Head of caudate nucleus (tissue), 42 donors: Measurements from ENCODE around the gene SPATA13.

ENCODE experiments used
- DNase-seq, 42 donors: peaks; one replicate each; pipeline versions ENCODE4 v3.0.0 to v3.0.0-alpha.2; 2020 to 2021; ENCODE audit warnings: mixed read lengths in 7 of 42
- intact Hi-C: fragments of 100-400 bp; cut with DNase I; formaldehyde crosslinking; loops from one replicate; pipeline ENCODE4 v1.15.0; 2022

SPATA13 gene

DNA sequence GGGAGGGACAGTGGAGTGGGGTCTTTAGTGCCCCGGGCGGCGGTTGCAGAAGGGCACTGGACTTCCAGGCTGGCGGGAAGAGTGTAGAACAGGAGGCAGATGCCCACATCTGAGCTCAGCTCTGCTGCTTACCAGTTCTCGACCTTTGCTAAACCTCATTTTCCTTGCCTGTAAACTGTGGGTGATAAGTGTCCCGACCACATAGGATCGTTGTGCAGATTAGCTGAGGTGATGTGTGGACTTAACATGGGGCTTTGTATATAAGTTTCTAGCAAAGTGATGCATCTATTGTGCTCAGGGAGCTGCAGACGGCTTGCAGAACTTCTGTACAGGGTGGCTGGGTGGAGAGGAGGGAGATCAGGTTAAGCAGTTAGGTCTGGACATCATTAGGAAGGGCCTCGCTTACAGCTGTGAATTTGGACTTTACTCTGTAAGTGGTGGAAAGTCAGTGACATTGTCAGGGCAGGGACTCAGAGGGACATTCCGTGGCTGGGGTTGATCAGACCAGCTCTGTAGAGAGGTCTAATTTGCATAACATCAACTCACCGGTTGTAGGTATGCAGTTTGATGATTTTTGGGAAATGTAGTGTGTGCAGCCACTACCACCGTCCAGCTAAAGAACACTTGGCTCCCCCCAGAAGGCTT is 70.0 kb downstream of the SPATA13 start:
- intact Hi-C loops: no loop called here
- DNase-seq: peak in 1 of 42 donors; percentile 27

DNA sequence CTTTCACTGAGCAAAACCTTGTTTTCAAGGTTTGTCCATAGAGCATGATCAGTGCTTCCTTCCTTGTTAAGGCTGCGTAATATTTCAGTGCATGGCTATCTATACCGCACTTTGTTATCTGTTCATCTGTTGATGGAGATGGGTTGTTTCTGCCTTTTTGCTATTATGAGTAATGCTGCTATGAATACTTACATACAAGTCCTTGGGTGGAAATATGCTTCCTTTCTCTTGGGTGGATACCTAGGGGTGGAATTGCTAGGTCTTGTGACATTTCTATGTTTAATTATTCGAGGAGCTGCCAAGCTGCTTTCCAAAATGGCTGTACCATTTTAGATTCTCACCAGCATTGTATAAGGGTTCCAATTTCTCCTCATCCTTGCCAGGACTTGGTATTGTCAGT is 70.9 kb downstream of the SPATA13 start:
- intact Hi-C loops: no loop called here

DNA sequence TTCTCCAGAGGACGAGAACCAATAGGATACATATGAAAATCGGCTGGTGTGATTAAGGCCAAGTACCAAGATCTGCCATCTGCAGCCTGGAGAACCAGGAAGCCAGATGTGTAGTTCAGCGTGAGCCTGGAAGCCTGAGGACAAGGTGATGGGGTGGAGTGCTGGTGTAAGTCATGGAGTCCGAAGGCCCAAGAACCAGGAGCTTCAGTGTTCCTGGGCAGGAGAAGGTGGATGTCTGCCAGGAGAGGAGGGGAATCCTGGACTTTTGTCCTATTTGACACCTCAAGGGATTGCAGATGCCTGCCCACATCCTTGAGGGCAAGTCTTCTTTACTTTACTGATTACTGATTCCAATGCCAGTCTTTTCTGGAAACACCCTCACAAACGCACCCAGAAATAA is 71.5 kb downstream of the SPATA13 start:
- peak in 2 of 42 donors; percentile 24 to 29 for DNase-seq
- intact Hi-C loops: no loop called here

More for the DNA sequence above, 70.9 kb downstream of the SPATA13 start:
- no peak for DNase-seq

DNA sequence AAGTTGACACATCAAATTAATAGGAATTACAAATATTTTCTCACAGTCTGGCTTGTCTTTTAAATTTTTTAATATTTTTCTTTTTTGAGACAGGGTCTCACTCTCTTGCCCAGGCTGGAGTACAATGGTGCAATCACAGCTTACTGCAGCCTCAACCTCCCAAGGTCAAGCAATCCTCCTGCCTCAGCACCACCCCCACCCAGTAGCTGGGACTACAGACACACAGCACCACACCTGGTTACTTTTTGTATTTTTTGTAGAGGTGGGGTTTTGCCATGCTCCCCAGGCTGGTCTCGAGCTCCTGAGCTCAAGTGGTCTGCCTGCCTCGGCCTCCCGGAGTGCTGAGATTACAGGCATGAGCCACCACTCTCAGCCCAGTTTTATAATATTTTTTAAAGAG is 72.0 kb downstream of the SPATA13 start:
- peak in 2 of 42 donors; percentile 20 to 32 for DNase-seq
- intact Hi-C loops: no loop called here

DNA sequence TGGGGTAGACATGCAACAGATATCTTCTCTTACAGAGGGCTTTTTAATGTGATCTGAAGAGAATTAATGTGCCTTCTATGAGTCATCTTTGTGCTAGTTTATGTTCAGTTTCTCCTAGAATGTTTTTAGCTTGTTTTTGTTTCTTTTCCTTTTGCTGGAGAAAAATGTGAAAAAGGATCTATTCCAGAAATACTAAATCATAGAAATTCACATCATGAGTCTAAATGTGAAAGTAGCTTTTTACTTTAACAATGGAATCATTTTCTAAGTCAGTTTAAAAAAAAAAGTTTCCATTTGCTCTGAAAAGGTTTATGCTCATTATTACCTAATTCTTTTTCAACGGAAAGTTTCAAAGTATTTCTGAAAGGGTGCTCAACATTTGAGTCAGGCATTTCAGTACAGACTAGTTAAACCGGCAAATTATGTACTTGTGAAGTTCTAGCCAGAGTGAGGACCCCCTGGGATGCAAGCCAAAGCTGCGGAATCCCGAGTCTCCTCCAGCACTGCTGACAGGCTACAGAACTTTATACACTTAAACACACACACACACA is 72.9 kb downstream of the SPATA13 start:
- DNase-seq: peak in 1 of 42 donors; percentile 37
- intact Hi-C loops: no loop called here

DNA sequence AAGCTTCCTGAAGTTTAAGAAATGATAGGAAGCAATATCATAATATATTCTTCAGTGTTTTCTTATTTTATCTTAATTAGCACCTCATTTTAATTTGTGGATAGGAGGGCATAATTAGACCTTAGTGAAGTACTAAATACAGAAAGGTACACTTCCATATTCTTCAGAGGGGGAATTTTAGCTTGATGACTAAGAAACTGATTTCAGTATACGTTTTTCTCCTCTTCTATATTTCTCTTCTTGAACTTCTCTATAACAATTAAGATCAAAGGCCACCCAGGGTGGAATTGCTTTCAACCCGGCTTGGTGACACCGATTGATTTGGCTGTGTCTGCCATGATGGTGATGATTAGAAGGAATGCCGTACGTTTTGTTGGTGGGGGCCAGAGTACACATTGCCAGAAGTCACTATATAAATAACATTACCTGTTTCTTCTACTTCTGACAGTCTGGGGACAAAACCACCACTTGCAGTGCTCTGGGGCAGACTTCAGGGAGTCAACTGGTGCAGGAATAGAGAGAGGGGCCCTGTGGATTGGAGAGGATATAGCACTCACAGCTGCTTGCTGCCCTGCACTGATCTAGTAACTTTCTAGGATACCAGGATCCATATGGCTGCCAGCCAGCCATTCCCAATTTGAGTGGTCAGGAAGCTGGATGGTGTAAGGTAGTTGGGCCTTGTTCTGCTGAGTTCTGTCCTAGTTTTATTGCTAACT is 73.8 kb downstream of the SPATA13 start:
- intact Hi-C loops: no loop called here
- DNase-seq: peak in 3 of 42 donors; percentile 7 to 25 (median 18)

DNA sequence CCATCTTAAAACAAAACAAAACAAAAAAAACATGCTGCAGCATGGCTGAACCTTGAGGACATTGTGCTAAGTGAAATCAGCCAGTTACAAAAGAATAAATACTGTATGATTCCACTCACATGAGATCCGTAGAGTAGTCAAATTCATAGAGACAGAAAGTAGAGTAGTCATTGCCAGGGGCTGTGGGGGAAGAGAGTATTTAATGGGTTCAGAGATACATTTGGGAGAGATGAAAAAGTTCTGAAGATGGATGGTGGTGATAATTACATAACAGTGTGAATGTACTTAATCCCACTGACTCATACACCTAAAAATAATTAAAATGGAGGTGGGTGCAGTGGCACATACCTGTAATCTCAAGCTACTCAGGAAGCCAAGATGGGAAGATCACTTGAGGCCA is 76.8 kb downstream of the SPATA13 start:
- DNase-seq: peak in 6 of 42 donors; percentile 11 to 50 (median 34)
- intact Hi-C loops: no loop called here

DNA sequence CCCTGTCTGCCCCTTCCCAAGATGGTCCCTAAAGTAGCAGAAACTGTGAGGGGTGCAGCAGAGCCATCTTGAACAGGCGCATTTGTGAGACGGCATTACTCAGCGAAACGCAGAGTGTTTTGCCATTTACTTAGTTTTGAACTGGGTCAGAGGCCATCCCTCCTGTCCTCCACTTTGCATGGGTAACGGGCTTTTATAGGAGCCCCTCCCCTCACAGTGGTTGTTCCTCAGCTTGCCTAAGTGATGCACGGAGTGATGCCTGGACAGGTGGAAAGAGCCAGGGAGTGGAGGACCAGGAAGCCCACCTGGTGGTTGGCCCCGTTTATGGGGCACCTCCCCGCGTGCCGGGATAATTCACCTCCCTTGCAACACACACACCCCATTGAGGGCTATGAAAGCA is 80.8 kb downstream of the SPATA13 start:
- intact Hi-C loops: no loop called here
- peak in 2 of 42 donors; percentile 12 to 21 for DNase-seq

DNA sequence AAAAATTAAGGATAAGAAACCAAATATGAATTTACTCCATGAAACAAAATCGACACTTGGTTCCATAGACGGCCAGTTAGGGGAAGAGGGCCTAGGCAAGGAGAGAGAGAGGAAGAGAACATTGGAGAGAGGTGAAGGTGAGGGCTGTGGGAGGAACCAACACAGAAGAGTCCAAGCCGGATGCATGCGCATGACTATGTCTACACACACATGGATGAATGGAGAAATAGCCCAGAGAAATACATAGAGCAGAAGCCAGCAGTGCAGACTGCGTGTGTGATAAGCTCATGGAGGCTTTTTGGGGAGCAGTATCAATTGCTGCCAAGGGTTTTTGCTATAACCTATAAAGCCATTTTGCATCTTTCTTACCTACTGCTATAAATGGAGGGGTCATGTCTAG is 81.6 kb downstream of the SPATA13 start:
- intact Hi-C loops: no loop called here
- peak in 1 of 42 donors; percentile 31 for DNase-seq

DNA sequence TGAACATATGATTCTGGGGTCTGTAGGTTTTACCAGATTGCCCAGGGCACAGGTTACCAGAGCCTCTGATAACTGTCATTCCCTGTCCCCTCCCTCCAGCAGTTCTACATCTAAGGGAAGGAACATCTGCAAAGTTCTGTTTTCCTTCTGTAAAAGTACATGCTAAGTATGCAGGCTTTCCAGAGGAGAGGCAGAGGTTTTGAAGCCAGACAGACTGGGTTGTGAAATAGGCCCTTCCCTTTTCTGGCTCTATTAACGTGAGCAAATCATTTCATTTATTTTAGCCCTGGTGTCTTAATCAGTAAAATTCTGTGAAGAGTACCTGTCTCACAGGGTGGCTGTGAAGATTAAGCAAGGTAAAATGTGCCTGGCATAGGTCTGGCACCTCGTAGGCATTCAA is 82.8 kb downstream of the SPATA13 start:
- DNase-seq: no peak
- intact Hi-C loops: no loop called here

DNA sequence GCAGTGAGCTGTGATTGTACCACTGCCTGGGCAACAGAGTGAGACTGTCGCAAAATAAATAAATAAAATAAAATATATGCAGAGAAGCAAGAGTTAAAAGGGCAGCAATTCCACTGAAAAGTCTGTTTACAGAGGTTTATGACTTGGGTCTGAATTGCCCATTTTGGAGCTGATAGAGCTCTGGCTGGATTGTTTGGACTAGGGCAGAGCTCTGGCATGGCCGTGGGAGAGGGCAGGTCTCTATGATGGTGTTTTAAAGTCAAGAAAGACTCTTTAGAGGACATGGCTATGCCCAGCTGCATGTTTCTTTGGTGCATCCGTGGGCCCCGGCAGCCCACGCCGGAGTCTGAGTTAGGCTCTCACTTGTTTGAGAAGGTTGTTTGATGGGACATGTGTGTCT is 84.3 kb downstream of the SPATA13 start:
- DNase-seq: peak in 1 of 42 donors; percentile 40
- intact Hi-C loops: no loop called here

DNA sequence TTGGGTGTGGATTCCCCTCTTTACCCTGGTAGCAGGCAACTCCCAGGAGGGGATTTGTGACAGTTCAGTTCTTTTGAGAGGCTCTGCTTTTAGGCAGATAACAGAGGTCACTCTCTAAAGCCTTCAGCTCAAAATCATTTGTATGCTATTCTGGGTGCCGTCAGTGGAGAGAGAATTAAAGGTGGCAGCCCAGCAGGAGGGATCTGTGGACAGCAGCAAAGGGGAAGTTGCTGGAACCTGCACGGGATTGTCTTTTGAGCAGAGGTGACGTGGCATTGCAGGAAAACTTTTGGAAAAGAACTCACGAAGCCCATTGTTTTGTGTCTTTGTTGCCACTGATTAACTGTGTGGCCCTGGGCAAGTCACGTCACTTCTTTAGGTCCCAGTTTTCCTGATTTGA is 86.5 kb downstream of the SPATA13 start:
- intact Hi-C loops: no loop called here

DNA sequence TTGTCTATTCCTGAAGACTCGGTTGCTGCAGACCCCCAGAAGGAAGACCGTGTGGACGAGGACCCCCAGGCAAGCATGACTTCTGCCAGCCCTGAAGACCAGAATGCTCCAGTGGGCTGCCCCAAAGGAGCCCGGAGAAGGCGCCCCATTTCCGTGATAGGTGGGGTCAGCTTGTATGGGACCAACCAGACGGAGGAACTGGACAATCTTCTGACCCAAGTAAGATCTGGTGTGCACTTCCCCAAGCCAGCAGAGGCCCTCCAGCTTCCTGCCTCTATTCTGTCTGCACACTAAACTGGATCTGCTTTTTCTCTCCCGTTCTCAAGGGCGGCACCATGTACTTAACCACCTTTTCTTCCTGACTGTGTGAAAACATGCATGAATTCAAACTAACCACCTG is 89.1 kb downstream of the SPATA13 start:
- intact Hi-C loops: no loop called here
- peak in 1 of 42 donors; percentile 54 for DNase-seq

More for the DNA sequence above, 86.5 kb downstream of the SPATA13 start:
- DNase-seq: peak in 1 of 42 donors; percentile 36

DNA sequence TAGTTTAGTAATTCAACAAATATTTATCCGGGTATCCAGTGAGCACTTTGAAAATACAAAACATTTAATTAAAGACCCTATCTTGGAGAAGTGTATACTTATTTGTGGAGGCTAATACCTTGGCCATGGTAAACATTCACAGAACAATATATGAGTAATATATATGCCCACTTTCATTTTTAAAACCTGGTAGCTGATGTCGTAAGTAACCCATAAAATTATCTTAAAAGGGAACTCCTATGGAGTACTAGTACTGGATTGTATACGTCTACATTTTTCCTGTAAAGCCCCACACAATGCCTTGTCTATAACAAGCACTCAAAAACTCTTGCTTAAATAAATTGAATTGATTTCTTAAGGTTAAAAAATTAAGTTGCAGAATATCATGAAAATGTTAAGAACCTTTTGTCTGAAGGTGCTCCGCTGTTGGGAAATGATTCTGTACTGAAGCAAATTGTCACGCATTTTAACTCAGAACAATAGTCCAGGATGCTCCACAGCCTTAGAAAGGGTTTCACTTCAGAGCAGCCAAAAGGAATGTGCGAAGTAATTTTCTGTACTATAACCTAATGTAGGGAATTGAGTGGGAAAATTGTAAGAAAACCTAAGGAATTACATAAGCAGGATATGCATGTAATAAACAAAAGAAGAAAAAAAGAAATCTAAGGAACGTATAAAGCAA is 90.0 kb downstream of the SPATA13 start:
- DNase-seq: peak in 1 of 42 donors; percentile 18
- intact Hi-C loops: no loop called here

DNA sequence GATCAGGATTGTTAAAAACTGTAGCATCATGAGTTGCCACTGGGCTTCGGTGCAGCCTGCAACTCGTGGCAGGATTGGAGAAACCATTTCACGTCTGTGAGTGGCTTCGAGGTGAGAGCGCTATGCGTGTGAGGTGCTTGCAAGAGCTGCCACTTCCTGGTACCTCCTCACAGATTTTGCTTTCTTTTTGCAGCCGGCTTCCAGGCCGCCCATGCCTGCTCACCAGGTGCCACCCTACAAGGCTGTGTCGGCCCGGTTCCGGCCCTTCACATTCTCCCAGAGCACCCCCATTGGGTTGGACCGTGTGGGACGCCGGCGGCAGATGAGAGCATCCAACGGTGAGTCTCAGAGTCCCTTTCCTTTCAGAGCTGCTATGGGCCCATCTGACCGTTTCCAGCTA is 91.0 kb downstream of the SPATA13 start:
- intact Hi-C loops: no loop called here
- DNase-seq: peak in 1 of 42 donors; percentile 39

DNA sequence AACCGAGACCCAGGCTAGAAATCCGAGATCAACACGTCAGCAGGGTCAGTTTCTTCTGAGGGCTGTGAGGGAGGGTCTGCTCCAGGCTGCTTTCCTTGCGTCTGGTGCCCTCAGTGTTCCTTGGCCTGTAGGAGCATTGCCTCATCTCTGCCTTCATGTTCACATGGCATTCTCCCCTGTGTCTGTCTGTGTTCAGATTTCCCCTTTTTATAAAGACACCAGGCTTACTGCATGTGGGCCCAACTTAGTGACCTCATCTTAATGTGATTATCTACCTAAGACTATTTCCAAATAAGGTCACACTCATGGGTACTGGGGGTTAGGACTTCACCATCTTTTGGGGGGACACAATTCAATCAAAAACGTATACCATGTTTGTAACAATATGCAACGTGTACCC is 91.6 kb downstream of the SPATA13 start:
- DNase-seq: peak in 1 of 42 donors; percentile 38
- intact Hi-C loops: no loop called here

DNA sequence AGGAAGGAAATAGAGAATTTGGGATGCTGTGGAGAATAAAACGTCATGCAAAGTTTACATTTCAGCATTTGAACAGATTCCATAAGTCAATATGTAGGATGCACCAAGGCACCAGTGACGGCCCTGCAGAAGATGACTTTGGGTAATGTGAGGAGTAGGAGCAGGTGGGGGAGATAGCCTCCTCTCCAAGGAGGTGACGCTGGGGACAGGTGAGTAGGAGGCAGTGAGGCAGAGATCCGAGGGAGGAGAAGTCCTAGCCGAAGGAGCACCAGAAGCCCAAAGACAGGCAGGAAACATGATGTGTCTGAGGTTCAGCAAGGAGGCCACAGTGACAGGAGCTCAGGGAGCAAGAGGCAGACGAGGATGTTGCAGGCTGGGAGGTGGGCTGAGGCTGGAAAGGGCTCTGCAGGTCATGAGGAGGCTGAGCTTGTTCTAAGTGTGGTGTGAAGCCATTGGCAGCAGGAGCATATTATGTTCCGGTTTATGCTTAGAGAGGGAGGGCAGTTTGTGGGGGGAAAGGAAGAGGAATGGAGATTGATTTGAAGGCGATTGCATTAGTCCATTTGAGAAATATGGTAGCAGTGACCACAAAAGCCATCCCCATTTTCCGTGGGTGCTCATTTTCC is 93.1 kb downstream of the SPATA13 start:
- DNase-seq: peak in 21 of 42 donors; percentile 25 to 78 (median 46)
- intact Hi-C loops: no loop called here

DNA sequence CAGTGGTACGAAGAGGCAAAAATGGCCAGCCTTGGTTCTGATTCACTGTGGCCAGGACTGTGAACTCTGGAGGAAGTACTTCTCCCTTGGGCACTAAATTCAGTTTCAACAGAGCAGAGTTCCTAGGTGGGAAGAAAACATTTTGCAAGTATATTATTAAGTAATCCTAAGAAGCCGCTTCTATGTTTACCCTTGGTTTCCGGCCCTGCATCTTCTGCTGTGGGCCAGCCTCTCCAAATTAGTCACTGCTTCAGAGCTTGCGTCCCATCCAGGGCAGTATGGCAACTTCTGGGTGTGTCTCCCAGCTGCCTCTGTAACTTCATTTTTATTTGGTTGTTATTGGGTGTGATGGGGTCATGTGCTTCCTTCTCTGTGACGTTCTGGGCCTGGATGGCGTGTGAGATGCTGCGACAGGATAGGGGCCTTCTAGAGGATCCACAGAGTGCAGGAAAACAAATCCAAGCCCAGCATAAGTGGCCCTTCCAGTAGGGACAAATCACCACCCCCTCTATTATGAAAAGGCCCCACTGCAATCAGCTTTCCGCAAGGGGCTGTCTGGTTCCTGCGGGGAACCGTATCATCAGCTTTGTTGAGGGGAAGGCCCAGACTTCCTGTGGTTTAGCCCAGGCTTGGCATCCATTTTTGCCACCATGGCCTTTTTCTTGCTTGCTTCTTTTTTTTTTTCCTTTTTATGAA is 93.8 kb downstream of the SPATA13 start:
- DNase-seq: peak in 6 of 42 donors; percentile 18 to 53 (median 34)

DNA sequence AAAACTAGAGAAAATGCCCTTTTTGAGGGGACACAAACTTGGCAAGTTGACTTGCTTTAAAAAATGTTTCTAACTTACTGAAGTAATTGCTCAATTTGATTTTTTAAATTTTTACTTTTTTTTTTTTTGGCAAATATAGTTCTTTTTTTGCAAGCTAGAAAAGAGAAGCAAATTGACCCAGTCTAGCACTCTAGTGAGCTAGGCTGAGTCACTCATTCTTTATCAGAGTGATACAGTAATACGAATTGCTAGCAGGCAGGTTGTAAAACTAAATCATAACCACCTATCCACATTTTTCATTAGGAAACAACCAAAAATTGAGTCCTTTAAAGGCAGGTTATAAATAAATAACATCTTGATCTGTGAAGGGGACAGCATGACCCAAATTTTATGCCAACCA is 97.0 kb downstream of the SPATA13 start:
- intact Hi-C loops: no loop called here
- no peak for DNase-seq

More for the DNA sequence above, 93.8 kb downstream of the SPATA13 start:
- intact Hi-C loops: no loop called here
